Measurements from ENCODE around the gene MON2.

Gene MON2

GRCh38 chr12:62618930-62619329 is 152.3 kb downstream of the MON2 start:
- DNase-seq (ENCODE audit: low read depth) = no peak

- DNase-seq (ENCODE audit: low read depth) = no peak
These were observed 154.5 kb downstream of the MON2 start for GRCh38 chr12:62621101-62621638.

- DNase-seq (ENCODE audit: low read depth) = no peak
These were observed 155.6 kb downstream of the MON2 start for GRCh38 chr12:62622177-62622576.

GRCh38 chr12:62625228-62625627 is 158.6 kb downstream of the MON2 start:
- no peak for DNase-seq (ENCODE audit: low read depth)

- DNase-seq (ENCODE audit: low read depth) = no peak
These were observed 160.6 kb downstream of the MON2 start for GRCh38 chr12:62627181-62627580.

- no peak for DNase-seq (ENCODE audit: low read depth)
These were observed 162.8 kb downstream of the MON2 start for GRCh38 chr12:62629413-62629812.

- DNase-seq (ENCODE audit: low read depth) = no peak
These were observed 163.5 kb downstream of the MON2 start for GRCh38 chr12:62629971-62630739.

- no peak for DNase-seq (ENCODE audit: low read depth)
These were observed 165.1 kb downstream of the MON2 start for GRCh38 chr12:62631471-62632410.

- DNase-seq (ENCODE audit: low read depth) = no peak
These were observed 165.8 kb downstream of the MON2 start for GRCh38 chr12:62632411-62632918.

GRCh38 chr12:62635649-62636048 is 169.0 kb downstream of the MON2 start:
- DNase-seq (ENCODE audit: low read depth) = no peak

- no peak for DNase-seq (ENCODE audit: low read depth)
These were observed 171.1 kb downstream of the MON2 start for GRCh38 chr12:62637679-62638078.

GRCh38 chr12:62640910-62641448 is 174.4 kb downstream of the MON2 start:
- DNase-seq (ENCODE audit: low read depth) = no peak

- no peak for DNase-seq (ENCODE audit: low read depth)
These were observed 175.9 kb downstream of the MON2 start for GRCh38 chr12:62642486-62642885.

GRCh38 chr12:62643486-62643885 is 176.9 kb downstream of the MON2 start:
- no peak for DNase-seq (ENCODE audit: low read depth)

- no peak for DNase-seq (ENCODE audit: low read depth)
These were observed 179.9 kb downstream of the MON2 start for GRCh38 chr12:62646566-62646965.

- DNase-seq (ENCODE audit: low read depth) = no peak
These were observed 181.0 kb downstream of the MON2 start for GRCh38 chr12:62647586-62647985.

- no peak for DNase-seq (ENCODE audit: low read depth)
These were observed 182.9 kb downstream of the MON2 start for GRCh38 chr12:62649412-62650138.

Data from stimulated activated CD8-positive, alpha-beta memory T cell treated with anti-CD3 and anti-CD28 coated beads, Interleukin-15, amount 100 ng/mL, for 24 hours (primary cell).